Measurements from ENCODE around the gene ICA1L.

GRCh38 chr2:202910698-202911097 lies 39.1 kb upstream of the ICA1L start:
- TF ChIP-seq CTCF (IDR thresholded peaks at IDR 0.05; ENCODE audit: low read depth, low read length) (no peak), POLR2A (IDR thresholded peaks at IDR 0.05; ENCODE audit: extremely low read depth, insufficient read length) (no peak), MYC (IDR thresholded peaks at IDR 0.05; ENCODE audit: low read depth, low read length) (no peak)
